DOHH2 (cell line): ENCODE data around the gene FKBP10.

ENCODE experiments used
- H3F3A ChIP-seq: fragments of 200-600 bp; sonication (generic), shearing (Covaris generic); 2 replicates; pipeline ENCODE4 v1.6.0; 2016; ENCODE audit warnings: antibody characterized with exemption, mild to moderate bottlenecking; ENCODE audit not compliant: control insufficient read depth, insufficient read depth
- H3K27ac ChIP-seq: fragments of 200-600 bp; sonication (generic); 2 replicates; pipeline ENCODE4 v1.5.1; 2014; ENCODE audit warnings: low read depth, mild to moderate bottlenecking, low read length, moderate library complexity
- H3K27me3 ChIP-seq: fragments of 200-600 bp; sonication (generic); 2 replicates; pipeline ENCODE4 v1.6.1; 2014; ENCODE audit warnings: mild to moderate bottlenecking, low read length, mixed read lengths; ENCODE audit not compliant: control insufficient read depth
- H3K36me3 ChIP-seq: fragments of 200-600 bp; sonication (generic); 2 replicates; pipeline ENCODE4 v1.6.1; 2014; ENCODE audit warnings: mild to moderate bottlenecking, low read length, moderate library complexity, mixed read lengths; ENCODE audit not compliant: control insufficient read depth
- H3K4me1 ChIP-seq: fragments of 200-600 bp; sonication (generic); 2 replicates; pipeline ENCODE4 v1.6.1; 2014; ENCODE audit warnings: mild to moderate bottlenecking, low read length, mixed read lengths; ENCODE audit not compliant: control insufficient read depth
- H3K4me2 ChIP-seq: fragments of 200-600 bp; sonication (generic); 2 replicates; pipeline ENCODE4 v1.6.0; 2014; ENCODE audit warnings: mild to moderate bottlenecking, low read length, moderate library complexity
- H3K4me3 ChIP-seq: fragments of 200-600 bp; sonication (generic); 2 replicates; pipeline ENCODE4 v1.5.1; 2014; ENCODE audit warnings: mild to moderate bottlenecking, low read length, mixed read lengths
- H3K79me2 ChIP-seq: fragments of 200-600 bp; sonication (generic); 2 replicates; pipeline ENCODE4 v1.6.1; 2014; ENCODE audit warnings: mild to moderate bottlenecking, low read length, mixed read lengths; ENCODE audit not compliant: control insufficient read depth
- H3K9me2 ChIP-seq: fragments of 200-600 bp; sonication (generic); replicated peaks from 2 replicates; pipeline ENCODE4 v1.6.1; 2014; ENCODE audit warnings: mild to moderate bottlenecking, low read length, mixed read lengths; ENCODE audit not compliant: control insufficient read depth
- H3K9me3 ChIP-seq: fragments of 200-600 bp; sonication (generic); 2 replicates; pipeline ENCODE4 v1.6.1; 2014; ENCODE audit warnings: antibody characterized with exemption, low read length, mixed read lengths; ENCODE audit not compliant: control insufficient read depth, insufficient read depth
- H4K20me1 ChIP-seq: fragments of 200-600 bp; sonication (generic); 2 replicates; pipeline ENCODE4 v1.6.0; 2014; ENCODE audit warnings: low read depth, mild to moderate bottlenecking, antibody characterized with exemption, low read length, moderate library complexity; ENCODE audit not compliant: control insufficient read depth, insufficient read depth
- EZH2phosphoT487 ChIP-seq: fragments of 200-600 bp; sonication (generic); IDR thresholded peaks from 2 replicates; pipeline ENCODE4 v1.6.1; 2017; ENCODE audit warnings: borderline replicate concordance, mild to moderate bottlenecking, antibody characterized with exemption, low read length, moderate library complexity, mixed read lengths
- TF ChIP-seq, protein P1 (sequence below): fragments of 200-600 bp; sonication (generic); IDR thresholded peaks from one replicate; pipeline ENCODE4 v1.5.1; 2014; ENCODE audit warnings: antibody characterized with exemption, mild to moderate bottlenecking, low read depth, low read length; ENCODE audit not compliant: poor library complexity, severe bottlenecking

The FKBP10 gene

DNA sequence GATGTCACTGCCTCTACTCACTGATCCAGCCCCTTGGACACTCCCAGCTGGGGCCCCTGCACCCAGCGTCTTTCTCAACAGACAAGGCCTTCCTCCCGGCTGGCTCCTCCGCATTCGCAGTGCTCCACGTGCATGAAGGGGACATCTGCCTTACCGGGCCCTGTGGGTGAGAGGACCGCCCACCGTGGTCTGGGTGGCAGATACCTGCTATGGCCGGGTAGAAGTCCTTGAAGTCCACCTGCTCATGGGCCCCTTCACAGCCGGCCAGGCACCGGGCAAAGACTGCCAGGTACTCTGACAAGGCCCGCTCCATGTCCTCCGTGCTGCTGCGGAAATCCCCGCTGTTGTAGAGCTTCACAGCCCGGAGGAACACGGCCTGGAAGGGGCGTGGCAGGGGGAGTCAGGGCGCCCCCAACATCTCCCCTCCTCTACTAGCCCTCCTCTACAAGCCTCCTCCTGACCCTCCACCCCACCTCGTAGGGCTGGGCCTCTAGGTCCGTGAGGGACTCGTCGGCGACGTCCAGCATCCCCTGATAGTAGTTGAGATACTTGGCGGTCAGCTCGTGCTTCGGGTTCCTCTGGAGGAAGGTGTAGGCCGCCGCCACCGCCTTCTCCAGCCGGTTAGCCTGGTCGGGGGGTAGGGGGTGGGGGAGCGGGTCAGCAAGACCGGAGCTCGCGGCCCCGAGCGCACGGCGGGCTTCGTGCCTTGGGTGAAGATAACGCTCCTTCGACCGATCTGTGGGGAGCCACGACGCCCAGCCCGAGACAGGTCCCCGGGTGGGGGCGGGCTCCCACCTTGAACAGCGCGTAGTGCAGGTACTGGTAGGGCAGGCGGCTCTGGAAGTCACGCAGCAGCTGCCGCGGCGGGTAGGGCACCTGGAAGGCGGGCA lies 1.9 kb upstream of the FKBP10 start:
- Histone ChIP-seq H3K79me2 (no peaks in the 10 kb centered on the region), H3K4me2 (peak overlapping the region; percentile 86), H3K27ac (no peak overlapping the region), H3K4me1 (peaks cover 16% of the 10 kb centered on the region), H3K27me3 (peaks cover 11% of the 10 kb centered on the region), H3K4me3 (peak overlapping the region; percentile 84), H3F3A (no peaks in the 10 kb centered on the region), H3K36me3 (no peaks in the 10 kb centered on the region), H3K9me3 (no peaks in the 10 kb centered on the region), H3K9me2 (no peaks in the 10 kb centered on the region), H4K20me1 (no peaks in the 10 kb centered on the region)
- TF ChIP-seq, protein P1, sequence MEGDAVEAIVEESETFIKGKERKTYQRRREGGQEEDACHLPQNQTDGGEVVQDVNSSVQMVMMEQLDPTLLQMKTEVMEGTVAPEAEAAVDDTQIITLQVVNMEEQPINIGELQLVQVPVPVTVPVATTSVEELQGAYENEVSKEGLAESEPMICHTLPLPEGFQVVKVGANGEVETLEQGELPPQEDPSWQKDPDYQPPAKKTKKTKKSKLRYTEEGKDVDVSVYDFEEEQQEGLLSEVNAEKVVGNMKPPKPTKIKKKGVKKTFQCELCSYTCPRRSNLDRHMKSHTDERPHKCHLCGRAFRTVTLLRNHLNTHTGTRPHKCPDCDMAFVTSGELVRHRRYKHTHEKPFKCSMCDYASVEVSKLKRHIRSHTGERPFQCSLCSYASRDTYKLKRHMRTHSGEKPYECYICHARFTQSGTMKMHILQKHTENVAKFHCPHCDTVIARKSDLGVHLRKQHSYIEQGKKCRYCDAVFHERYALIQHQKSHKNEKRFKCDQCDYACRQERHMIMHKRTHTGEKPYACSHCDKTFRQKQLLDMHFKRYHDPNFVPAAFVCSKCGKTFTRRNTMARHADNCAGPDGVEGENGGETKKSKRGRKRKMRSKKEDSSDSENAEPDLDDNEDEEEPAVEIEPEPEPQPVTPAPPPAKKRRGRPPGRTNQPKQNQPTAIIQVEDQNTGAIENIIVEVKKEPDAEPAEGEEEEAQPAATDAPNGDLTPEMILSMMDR = no peak
- no peak for TF ChIP-seq EZH2phosphoT487

GRCh38 chr17:41811549-41812380 lies 1.0 kb upstream of the FKBP10 start, which contains the start of gene P3H4:
Gene P3H4, minus strand, starts transcription at chr17:41811949. Its CDS starts 34 bp downstream, at chr17:41811915.
- H3K4me1 ChIP-seq = peaks cover 16% of the 10 kb centered on the region
- no peak within 1 kb of the TSS for H3K27ac ChIP-seq
- no peaks in the 10 kb centered on the region for H3K36me3 ChIP-seq
- TF ChIP-seq EZH2phosphoT487 = no peak
- TF ChIP-seq, protein P1 = peak; percentile 68
- no peaks in the 10 kb centered on the region for H4K20me1 ChIP-seq
- H3K4me2 ChIP-seq = peak within 1 kb of the TSS; percentile 86
- no peaks in the 10 kb centered on the region for H3K79me2 ChIP-seq
- H3K4me3 ChIP-seq = peak within 1 kb of the TSS; percentile 84
- H3K9me2 ChIP-seq = no peaks in the 10 kb centered on the region
- H3K9me3 ChIP-seq = no peaks in the 10 kb centered on the region
- H3K27me3 ChIP-seq = peaks cover 11% of the 10 kb centered on the region
- H3F3A ChIP-seq = no peaks in the 10 kb centered on the region

DNA sequence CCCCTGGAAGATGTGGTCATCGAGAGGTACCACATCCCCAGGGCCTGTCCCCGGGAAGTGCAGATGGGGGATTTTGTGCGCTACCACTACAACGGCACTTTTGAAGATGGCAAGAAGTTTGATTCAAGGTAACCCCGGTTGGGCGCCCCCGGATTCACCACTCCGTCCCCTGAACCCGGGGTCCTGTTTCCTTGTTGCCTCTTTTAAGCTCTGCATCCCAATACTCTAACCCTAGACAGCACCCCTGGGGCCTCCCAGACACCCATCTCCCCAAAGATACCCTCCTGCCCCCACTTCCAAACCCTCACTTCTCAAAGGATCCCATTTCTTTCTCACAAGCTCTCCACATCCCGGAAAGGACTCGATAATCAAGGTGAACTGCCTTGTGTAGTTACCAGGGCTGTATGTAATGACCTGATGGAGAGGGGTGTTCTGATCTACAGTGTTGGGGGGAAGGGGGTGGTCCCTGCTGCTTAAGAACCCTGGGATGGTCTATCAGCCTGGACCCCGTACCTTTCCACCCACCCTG lies 412 bp downstream of the FKBP10 start:
- Histone ChIP-seq H3K4me3 (no peak overlapping the region), H4K20me1 (no peaks in the 10 kb centered on the region), H3F3A (no peaks in the 10 kb centered on the region), H3K36me3 (no peaks in the 10 kb centered on the region), H3K79me2 (no peaks in the 10 kb centered on the region), H3K27me3 (peaks cover 11% of the 10 kb centered on the region), H3K9me3 (no peaks in the 10 kb centered on the region), H3K4me2 (peak overlapping the region; percentile 86; the same call in 1 of the 2 replicates), H3K4me1 (peaks cover 18% of the 10 kb centered on the region), H3K27ac (no peak overlapping the region), H3K9me2 (no peaks in the 10 kb centered on the region)
- no peak for TF ChIP-seq EZH2phosphoT487
- TF ChIP-seq, protein P1 = no peak
